Keratinocyte (primary cell): ENCODE measurements around the gene ROR2.

ENCODE experiments used
- CTCF ChIP-seq, 3 experiments: IDR thresholded peaks in 1 of 3; conservative IDR thresholded peaks in 1 of 3; optimal IDR thresholded peaks in 1 of 3; 2 replicates in 2 of 3; 3 replicates in 1 of 3; pipeline versions ENCODE3 to v1.5.1; 2011; ENCODE audit warnings: low read length in 3 of 3, mild to moderate bottlenecking in 3 of 3, moderate library complexity in 2 of 3, control low read depth in 1 of 3, inconsistent platforms in 1 of 3; ENCODE audit not compliant: insufficient read depth in 2 of 3; ENCODE audit errors: extremely low read depth in 1 of 3
- EZH2 ChIP-seq: IDR thresholded peaks from one replicate; pipeline ENCODE4 v1.6.1; 2012; ENCODE audit warnings: inconsistent platforms, mild to moderate bottlenecking, low read length, moderate library complexity

- TF ChIP-seq CTCF (optimal IDR thresholded peaks at IDR 0.05 in 1 of 3, IDR thresholded peaks at IDR 0.05 in 1 of 3, conservative IDR thresholded peaks at IDR 0.05 in 1 of 3; ENCODE audit: extremely low read depth in 1 of 3, insufficient read depth in 2 of 3, low read length in 3 of 3): peak in 2 of 3 experiments; percentile 38 to 66
- no peak for TF ChIP-seq EZH2
These were observed at the start of gene ROR2 for GRCh38 chr9:91949946-91950664.
